Left ventricle myocardium inferior (tissue), 1 donor: ENCODE data around the gene ABLIM2. TPM values are rescaled to one million over a fixed set of nuclear protein-coding genes. Genes with fewer than 3 reads are reported as not detected.
"Not testable (repeated sequence)": the region's sequence is repeated elsewhere in the genome, so short reads cannot be mapped to it uniquely, and the experiment has no call there.

Source experiments
- DNase-seq: peaks from one replicate; pipeline ENCODE4 v3.0.0-alpha.2; 2020
- H3K27ac ChIP-seq: fragments of 200-600 bp; replicated peaks from 2 replicates; pipeline ENCODE4 v1.8.0; 2021
- H3K27me3 ChIP-seq: fragments of 200-600 bp; 2 replicates; pipeline ENCODE4 v1.8.0; 2021; ENCODE audit warnings: low read depth
- H3K36me3 ChIP-seq: fragments of 200-600 bp; 2 replicates; pipeline ENCODE4 v1.8.0; 2021
- H3K4me1 ChIP-seq: fragments of 200-600 bp; 2 replicates; pipeline ENCODE4 v1.8.0; 2021
- H3K4me3 ChIP-seq: fragments of 200-600 bp; 2 replicates; pipeline ENCODE4 v1.8.0; 2021; ENCODE audit warnings: mild to moderate bottlenecking, moderate library complexity
- H3K9me3 ChIP-seq: fragments of 200-600 bp; replicated peaks from 2 replicates; pipeline ENCODE4 v1.8.0; 2021
- CTCF ChIP-seq: fragments of 200-600 bp; IDR thresholded peaks from 2 replicates; pipeline ENCODE4 v1.8.0; 2021; ENCODE audit warnings: antibody characterized with exemption, mild to moderate bottlenecking, borderline replicate concordance
- intact Hi-C: fragments of 100-400 bp; cut with micrococcal nuclease; formaldehyde crosslinking; loops from one replicate; pipeline ENCODE4 v1.11.0; 2022
- total RNA-seq: library from RNA; stranded (reverse); fragmentation: NEBNext Ultra II Directional; extraction: Animal tissue kit (Norgen Biotek cat#: 25700); gene quantifications from one replicate; pipeline ENCODE4 v1.2.1, GENCODE V29; 2021
- donor health status: DM: no; HTN: yes; CAD: no; lungs with severe emphysema.

ABLIM2 gene
- total RNA-seq, 1 donor from 2014 or later = 43.5 TPM

GRCh38 chr4:8141935-8142334, 16.7 kb downstream of the ABLIM2 start:
- H3K36me3 ChIP-seq = no peaks in the 10 kb centered on the region
- H3K9me3 ChIP-seq = peaks cover 10% of the 10 kb centered on the region
- peak; percentile 38 for DNase-seq
- intact Hi-C loops = no loop called here
- H3K27me3 ChIP-seq = no peaks in the 10 kb centered on the region
- H3K4me3 ChIP-seq = peak overlapping the region; percentile 39
- no peak for TF ChIP-seq CTCF
- peaks cover 57% of the 10 kb centered on the region for H3K4me1 ChIP-seq
- peak overlapping the region; percentile 89 for H3K27ac ChIP-seq

- TF ChIP-seq CTCF = no peak
- intact Hi-C loops = no loop called here
- Histone ChIP-seq H3K27ac (peak overlapping the region; percentile 89), H3K9me3 (peaks cover 10% of the 10 kb centered on the region), H3K4me3 (no peak overlapping the region), H3K4me1 (peaks cover 56% of the 10 kb centered on the region), H3K27me3 (no peaks in the 10 kb centered on the region), H3K36me3 (no peaks in the 10 kb centered on the region)
- no peak for DNase-seq
Observed at GRCh38 chr4:8140915-8141314, 17.7 kb downstream of the ABLIM2 start.

GRCh38 chr4:8139726-8140125, 18.9 kb downstream of the ABLIM2 start:
- H3K27me3 ChIP-seq, H3K36me3 ChIP-seq, H3K27ac ChIP-seq, H3K9me3 ChIP-seq, DNase-seq, H3K4me3 ChIP-seq, intact Hi-C loops: not testable (repeated sequence)
- peaks cover 57% of the 10 kb centered on the region for H3K4me1 ChIP-seq

DNA sequence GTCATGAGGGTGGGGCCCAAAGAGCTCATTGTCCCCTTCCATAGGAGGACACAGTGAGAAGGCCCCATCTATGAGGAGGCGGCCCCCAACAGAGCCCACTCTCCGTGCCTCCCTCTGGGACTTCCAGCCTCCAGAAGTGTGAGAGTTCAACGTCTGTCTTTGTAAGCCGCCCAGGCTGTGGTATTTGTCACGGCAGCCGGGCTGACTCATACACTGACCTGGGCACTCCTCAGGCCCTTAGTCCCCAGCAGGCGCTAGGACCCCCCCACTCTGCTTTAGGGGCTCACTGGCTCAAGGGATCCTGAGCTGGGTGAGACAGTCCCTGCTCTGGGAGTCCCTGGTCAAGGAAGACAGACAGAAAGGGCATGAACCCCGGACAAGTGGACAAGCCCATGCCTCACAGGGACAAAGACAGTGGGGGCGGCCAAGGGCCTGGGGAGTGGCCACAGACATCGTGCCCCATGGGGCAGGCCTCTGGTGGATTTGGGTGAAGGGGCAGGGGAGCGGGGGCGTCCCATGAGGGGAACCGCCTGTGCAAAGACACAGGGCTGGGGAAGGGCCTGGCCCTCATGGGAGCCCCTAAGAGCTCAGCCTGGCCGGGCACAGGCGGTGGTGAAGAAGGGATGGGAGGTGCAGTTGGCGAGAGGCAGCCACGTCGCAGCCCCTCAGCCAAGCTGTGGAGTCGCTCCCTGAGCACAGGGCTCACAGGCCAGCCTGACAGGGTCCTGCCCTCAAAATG, 21.5 kb downstream of the ABLIM2 start:
- Histone ChIP-seq H3K4me1 (peaks cover 37% of the 10 kb centered on the region), H3K9me3 (peaks cover 10% of the 10 kb centered on the region), H3K27me3 (peaks cover 14% of the 10 kb centered on the region), H3K4me3 (no peak overlapping the region), H3K36me3 (no peaks in the 10 kb centered on the region), H3K27ac (no peak overlapping the region)
- intact Hi-C loops = no loop called here
- TF ChIP-seq CTCF = no peak
- DNase-seq = no peak

DNA sequence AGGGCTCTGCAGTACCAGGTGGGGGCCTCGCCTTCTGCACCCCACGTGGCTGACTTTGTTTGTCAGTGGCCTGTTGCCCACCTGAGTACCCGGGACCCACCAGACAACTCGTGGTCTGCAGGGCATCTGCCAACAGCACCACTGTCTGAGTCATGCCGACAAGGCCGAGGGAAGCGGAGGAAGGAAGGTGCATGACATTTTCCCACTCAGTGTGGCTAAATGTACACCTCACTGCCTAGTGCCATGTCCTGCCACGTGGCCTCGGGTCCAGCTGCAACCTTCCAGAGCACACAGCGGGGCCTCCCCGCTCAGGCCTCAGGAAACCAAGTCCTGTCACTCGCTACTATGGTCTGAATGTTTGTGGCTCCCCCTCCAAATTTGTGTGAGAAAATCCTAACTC, 22.1 kb downstream of the ABLIM2 start:
- intact Hi-C loops = no loop called here
- no peak for DNase-seq
- H3K27ac ChIP-seq = no peak overlapping the region

More for the DNA sequence above, 22.1 kb downstream of the ABLIM2 start:
- TF ChIP-seq CTCF = no peak
- H3K9me3 ChIP-seq = peaks cover 10% of the 10 kb centered on the region
- no peaks in the 10 kb centered on the region for H3K36me3 ChIP-seq
- no peak overlapping the region for H3K4me3 ChIP-seq
- peaks cover 31% of the 10 kb centered on the region for H3K4me1 ChIP-seq
- peaks cover 14% of the 10 kb centered on the region for H3K27me3 ChIP-seq
